HG03439 (cell line): ENCODE results near the gene ATXN2.
A peak's percentile ranks its signal among the peaks of the same experiment; 100 is the strongest.

Experiments used
- ATAC-seq: cut with Tn5 transposase; IDR thresholded peaks from one replicate; pipeline ENCODE4 v1.9.1; 2021; ENCODE audit warnings: mild to moderate bottlenecking, moderate library complexity; ENCODE audit not compliant: unreplicated experiment

Gene ATXN2

DNA sequence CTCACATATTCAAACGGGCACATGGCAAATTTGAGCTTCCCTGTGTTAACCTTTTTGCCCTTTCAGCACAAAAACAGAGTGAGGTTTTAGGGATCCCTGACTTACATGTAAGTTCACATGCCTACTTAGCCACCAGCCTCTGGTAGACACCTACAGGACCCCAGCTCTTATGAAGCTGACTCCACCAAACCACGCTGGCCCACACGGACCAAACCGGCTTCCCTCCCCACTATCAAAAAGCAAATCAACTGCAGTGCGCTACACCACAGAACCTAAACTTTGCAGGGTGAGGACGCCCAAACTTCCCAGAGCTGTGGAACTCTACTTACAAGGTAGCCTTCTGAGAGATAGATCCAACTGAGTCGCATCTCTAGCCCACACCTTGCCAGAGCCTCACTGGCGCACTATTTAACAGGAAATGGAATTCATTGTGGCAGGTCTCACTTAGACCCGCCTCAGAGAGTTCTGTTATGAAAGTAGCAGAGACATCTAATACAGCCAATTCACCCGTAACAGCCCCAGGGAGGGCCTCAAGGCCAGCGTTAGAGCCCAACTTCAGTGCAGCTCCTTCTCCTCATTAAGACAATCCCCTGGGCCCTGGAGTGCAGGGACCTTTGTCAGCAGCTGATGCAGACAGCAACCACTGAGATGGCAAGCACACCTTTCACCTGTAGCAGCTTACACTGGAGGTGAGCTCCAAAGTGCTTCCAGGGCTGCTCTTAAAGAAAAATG is 144.2 kb downstream of the ATXN2 start:
- no peak for ATAC-seq

DNA sequence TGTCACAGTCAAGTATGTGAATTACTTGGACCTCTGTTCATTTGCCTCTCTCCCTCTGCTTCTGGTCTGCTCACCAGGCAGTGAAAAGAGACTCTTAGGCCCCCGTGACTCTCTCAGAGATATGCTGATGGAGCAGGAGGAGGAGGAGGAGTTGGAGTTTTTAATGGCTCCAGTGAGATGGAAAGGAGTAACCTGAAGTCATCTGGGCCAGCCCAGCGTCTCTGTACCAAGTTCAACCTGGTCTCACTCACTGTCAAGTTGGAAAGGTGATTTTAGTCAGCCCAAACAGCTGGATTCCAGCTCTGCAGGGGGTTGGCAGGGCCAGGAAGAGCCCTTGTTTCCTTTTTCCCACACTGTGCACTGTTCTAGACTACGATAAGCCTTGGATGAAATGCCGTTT is 144.8 kb downstream of the ATXN2 start:
- no peak for ATAC-seq

GRCh38 chr12:111453071-111453989 is 145.8 kb downstream of the ATXN2 start:
- no peak for ATAC-seq

DNA sequence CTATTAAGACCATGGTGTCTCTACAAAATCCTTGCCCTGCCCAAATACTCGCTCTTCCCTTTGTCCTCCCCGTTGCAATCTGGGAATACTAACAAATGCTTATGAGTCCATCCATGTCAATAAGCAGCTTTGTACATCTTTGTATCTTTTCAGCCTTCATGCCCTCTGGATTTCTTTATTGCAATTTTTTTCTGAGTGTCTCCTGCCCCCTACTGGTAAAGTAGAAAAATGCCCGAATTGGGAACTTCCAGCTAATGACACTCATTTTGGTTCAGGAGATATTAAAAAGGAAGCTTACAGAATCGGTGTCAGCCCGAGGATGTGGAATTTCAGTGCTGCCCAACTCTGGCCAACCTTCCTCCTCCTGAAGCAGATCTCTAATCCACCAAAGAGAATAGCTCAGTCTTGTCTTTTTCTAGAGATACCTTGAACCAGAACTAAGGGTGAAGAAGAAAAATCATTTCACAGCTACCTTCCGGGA is 147.4 kb downstream of the ATXN2 start:
- ATAC-seq, result no peak

- ATAC-seq, result no peak
Measured at GRCh38 chr12:111451232-111451631, 147.9 kb downstream of the ATXN2 start.

- no peak for ATAC-seq
Measured at GRCh38 chr12:111450676-111451075, 148.4 kb downstream of the ATXN2 start.

GRCh38 chr12:111448846-111449790 is 150.0 kb downstream of the ATXN2 start:
- no peak for ATAC-seq

DNA sequence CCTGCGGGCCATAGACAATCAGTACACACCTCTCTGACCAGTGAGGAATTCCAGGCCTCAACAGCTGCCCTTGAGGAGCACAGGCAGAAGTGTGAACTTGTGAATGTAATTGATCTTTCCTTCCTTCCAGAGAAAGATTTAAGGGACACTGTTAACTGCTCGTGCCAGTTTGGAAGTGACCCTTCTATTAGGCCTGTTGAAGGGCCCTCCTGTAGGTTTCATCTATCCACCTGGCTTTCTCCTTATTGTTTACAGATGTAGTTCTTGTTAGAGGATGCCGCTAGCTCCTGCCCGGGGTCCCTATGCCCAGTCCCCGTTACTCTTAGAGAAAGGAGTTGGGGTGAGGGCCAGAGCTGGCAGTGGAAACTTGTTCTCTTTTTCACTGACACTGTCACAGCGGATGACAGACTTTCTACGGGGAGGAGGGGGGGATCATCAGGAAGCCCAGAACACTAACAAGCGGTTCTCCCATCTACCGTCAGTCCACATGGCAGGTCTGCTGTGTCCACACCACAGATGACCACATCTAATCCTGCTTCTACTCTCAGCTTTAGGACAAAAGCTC is 150.8 kb downstream of the ATXN2 start:
- no peak for ATAC-seq

DNA sequence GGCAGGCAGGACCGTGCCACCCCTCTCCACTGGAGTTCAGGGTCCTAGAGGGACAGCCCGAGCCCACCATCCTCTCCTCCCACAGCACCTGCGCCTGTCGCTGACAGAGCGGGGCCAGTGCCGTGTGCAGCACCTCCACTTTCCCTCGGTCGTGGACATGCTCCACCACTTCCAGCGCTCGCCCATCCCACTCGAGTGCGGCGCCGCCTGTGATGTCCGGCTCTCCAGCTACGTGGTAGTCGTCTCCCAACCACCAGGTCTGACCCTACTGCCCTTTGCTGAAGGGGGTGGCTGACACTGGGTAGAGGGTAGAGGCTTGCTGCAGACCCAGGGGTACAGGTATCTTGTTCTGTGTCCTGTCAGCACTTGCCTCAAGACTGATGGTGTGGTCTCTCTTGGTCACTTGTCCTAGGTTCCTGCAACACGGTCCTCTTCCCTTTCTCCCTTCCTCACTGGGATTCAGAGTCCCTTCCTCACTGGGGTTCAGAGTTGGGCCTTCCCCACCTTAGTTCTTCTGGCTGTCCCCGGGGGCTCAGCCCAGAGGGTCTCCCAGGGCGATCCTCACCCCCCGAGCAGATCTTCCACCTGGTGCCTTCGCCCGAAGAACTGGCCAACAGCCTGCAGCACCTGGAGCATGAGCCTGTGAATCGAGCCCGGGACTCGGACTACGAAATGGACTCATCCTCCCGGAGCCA is 151.4 kb downstream of the ATXN2 start:
- ATAC-seq, result no peak

DNA sequence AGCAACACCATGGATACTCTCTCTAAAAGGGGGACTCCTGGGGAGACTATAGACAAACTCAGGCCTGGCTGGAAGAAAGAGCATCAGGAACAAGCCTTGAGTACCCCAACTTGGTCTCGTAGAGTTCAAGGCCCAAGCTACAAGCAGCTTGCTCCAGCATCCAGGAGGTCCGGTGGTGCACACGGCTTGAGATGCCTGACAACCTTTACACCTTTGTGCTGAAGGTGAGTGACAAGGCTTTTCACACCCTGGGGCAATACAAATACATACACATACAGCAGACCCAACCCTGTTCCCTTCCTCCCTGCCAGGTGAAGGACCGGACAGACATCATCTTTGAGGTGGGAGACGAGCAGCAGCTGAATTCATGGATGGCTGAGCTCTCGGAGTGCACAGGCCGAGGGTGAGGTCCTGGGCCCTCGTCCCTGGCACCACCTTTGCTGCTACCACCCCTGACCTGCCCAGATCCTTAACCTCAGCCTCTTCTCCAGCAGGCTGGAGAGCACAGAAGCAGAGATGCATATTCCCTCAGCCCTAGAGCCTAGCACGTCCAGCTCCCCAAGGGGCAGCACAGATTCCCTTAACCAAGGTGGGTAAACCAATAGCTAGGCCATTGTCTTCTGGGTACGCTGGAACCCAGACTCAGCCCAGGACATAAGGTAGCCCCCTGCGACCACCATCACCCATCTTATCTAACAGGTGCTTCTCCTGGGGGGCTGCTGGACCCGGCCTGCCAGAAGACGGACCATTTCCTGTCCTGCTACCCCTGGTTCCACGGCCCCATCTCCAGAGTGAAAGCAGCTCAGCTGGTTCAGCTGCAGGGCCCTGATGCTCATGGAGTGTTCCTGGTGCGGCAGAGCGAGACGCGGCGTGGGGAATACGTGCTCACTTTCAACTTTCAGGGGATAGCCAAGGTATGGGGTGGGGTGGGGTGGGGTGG is 152.2 kb downstream of the ATXN2 start:
- ATAC-seq, result no peak

- ATAC-seq, result no peak
Measured at GRCh38 chr12:111445726-111446581, 153.2 kb downstream of the ATXN2 start.

- ATAC-seq, result peak; percentile 77
Measured at GRCh38 chr12:111444925-111445725, 154.0 kb downstream of the ATXN2 start.

DNA sequence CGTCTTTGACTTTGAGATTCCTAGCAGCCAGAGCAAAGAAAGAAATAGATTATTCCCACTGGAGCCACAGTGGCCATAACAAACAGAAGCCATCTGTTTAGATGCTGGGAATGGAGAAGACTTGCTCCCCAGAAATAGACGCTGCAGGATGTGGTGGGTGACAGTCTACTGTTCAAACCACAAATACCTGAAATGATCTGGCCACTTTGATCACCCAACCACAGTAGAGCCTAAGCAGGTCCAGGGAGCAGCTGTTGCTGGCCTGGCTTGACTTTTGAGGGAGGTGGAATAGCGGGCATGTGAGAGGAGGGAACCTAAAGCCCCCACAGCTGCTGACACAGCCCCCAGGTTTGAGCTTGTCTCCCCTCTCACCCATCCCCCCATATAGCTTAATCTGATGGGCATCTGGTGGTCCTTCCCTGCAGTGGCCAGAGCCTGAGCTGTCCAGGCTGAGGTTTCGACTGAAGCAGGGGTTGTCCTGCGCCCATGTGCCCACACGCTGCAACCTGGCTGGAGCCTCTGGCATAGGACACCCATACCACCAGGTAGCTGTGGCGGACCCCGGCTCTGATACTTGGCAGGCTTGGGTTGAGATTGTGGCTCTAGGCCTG is 154.7 kb downstream of the ATXN2 start:
- peak; percentile 29 for ATAC-seq

DNA sequence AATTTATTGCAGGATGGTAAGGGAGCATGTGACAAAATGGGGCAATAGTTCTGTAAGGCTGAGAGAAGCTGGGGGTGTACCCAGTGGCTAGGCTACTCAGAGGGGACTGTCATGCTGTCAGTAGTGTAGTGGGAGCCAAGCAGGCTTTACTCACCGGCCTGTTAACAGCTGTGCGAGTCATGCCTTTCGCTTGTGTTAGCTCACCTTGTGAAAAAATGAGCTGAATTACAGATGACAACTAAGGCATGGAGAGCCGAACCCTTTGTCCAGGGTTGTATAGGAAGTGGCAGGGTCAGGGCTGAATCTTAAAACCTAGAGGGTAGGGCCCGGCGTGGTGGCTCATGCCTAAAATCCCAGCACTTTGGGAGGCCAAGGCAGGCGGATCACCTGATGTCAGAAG is 155.5 kb downstream of the ATXN2 start:
- ATAC-seq, result no peak

DNA sequence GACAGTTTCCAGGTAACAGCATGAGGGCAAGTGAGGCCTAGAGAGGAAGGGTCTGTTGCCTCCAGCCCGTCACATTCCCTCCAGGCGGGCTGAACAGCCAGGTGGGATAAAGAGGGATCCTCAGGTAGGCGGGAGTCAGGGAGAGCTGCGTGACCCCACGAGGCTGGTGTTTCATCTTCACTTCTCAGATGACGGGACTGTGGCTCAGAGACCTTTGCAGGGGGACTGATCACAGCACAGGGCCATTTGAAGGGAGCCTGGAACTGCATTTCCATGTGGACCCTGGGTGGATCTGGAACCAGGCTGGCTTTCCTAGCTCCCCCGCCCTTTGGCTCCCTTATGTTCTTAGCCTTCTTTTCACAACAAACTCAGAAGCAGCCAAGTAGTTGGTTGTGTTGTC is 156.0 kb downstream of the ATXN2 start:
- ATAC-seq, result no peak

GRCh38 chr12:111442301-111443045 is 156.6 kb downstream of the ATXN2 start:
- ATAC-seq, result no peak
